RPMI8226 (cell line): Measurements from ENCODE around the gene TAS2R31.
"Not testable (repeated sequence)": the region's sequence is repeated elsewhere in the genome, so short reads cannot be mapped to it uniquely, and the experiment has no call there.

Experiments used
- DNase-seq: peaks from one replicate; pipeline ENCODE4 v3.0.0-alpha.2; 2015

Gene TAS2R31, protein sequence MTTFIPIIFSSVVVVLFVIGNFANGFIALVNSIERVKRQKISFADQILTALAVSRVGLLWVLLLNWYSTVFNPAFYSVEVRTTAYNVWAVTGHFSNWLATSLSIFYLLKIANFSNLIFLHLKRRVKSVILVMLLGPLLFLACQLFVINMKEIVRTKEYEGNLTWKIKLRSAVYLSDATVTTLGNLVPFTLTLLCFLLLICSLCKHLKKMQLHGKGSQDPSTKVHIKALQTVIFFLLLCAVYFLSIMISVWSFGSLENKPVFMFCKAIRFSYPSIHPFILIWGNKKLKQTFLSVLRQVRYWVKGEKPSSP

DNA sequence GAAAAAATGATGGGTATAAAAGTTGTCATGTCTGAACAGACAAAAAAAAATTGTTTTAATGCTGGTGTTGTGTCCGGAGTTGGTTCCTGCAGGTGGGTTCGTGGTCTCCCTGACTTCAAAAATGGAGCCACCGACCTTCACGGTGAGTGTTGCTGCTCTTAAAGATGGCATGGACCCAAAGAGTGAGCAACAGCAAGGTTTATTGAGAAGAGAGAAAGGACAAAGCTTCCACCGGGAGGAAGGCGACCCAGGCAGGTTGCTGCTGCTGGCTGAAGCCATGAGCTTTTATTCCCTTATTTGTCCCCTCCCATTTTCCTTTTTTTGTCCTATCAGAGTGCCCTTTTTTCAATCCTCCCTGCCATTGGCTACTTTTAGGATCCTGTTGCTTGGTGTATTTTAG is at the start of gene TAS2R31:
TAS2R31 (minus strand) TSS at position 101 of the 400 bp plus-strand sequence; CDS start at position 29, 72 bp downstream.
- DNase-seq, result no peak

DNA sequence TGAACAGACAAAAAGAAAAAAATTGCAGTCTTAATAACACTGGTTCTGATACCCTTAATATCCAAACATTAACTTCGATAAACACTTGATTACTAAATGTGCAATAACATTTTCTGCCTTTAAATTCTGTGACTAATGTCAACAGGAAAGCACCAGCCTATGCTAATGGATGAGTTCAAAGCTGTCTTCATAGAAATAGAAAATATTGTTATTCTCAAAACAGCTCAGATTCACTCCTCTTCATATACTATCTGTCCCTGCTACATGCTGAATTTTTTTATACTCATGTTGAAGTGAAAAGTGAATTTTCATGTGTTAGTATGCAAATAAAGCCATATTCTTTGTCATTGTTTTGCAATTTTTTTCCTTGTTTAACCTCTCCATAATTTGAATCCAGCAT is 47.0 kb upstream of the TAS2R31 start:
- DNase-seq, result no peak

DNA sequence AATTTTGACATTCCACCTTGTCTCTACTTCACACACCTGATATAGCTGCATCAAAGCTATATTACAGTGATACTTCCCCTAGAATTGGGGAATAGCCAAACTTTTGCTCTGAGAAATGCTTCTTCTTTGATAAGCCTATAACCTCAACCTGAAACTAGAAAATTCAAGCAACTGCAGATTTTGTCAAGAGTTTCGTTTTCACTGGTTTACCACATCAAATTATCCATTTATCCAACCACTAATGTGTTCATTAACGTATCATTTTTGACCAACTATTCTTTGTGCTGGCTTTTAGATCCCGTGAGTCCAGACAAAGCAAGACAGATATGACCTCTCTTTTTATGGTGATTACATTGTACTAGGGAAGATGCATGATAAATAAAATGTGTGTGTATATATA is 44.4 kb upstream of the TAS2R31 start:
- peak; percentile 6 for DNase-seq

DNA sequence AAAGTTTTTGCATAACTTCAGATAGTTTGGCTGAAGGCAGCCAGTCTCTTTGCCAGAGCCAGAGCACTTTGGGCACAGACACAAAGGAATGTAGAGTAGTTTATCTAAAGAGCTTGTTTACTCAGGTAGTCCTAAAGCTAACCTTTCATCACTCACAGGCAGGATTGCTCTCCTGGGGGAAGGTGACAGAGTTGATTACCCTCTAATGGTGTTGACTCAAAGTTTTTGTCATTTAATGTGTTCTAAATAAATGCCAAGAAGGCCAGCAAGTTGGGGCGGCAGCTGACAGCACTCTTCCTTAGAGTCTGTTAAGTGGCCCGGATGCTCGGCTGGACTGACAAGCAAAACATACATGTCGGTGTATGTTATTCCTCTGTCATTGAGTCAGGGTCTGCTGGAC is 40.2 kb upstream of the TAS2R31 start:
- DNase-seq, result no peak

DNA sequence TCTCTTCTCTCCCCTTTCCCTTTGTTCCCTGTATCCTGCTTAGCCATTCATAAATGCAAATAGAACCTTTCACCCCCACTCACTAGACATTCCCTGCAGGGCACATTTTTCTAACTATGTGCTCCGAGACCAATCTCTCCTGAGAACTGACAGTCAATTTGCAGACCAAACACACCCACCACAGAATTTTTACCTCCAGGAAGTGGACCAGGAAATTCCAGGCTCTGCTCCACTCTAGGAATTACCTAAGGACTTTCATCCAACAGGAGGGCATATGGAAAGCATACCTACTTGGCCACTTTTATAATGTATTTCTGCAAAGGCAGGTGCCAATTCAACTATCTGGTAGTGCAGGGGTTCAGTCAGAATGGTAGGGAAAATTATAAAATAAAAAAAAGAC is 39.8 kb upstream of the TAS2R31 start:
- DNase-seq, result no peak

DNA sequence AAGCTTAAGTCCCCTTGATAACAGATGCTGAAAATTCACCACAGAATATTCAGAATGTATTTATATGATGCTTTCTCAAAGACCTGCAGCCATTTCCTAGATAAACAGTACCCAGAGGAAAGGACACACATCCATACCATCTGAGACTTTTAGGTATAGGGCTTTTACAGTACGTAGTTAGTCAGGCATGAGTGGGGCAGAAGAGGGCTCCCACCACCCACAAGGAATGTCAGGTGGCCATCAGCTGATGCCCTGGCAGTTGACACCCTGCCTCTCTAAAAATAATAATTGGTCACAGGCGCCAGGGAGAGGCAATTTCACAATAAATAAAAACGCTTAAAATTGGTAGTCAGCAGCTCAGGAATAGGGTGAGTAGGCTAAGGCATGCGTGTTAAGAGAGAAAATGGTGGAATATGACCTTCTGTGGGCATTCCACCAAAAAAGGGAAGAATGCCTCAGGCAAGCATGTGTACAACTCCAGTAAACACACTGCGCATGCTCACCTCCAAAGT is 38.7 kb upstream of the TAS2R31 start:
- no peak for DNase-seq

DNA sequence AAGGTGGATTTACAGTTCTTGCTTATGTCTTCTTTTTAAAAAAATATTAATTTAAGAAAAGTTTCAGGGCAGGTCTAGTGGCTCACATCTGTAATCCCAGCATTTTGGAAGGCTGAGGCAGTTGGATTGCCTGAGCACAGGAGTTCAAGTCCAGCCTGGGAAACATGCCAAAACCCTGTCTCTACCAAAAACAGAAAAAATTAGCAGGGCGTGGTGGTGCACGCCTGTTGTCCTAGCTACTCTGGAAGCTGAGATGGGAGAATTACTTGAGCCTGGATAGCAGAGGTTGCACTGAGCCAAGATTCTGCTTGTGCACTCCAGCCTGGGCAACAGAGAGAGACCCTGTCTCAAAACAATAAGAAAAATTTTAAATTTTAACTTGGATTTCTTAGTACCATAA is 36.3 kb upstream of the TAS2R31 start:
- DNase-seq, result peak; percentile 4

DNA sequence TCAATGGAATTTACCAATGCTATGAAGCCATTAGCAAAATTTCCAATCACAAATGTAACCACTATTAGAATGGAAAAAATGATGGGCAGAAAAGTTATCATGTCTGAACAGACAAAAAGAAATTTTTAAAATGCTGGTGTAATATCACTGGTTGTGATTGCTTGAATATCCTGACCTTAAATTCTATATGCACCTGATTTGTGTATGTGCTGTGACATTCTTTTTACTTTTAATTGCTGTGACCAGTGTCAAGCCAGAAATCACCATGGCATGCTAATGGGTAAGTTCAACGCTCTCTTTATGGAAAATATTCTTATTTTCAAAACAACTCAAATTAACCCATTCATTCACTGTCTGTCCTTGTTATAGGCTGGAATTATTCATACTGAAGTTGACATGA is 31.0 kb upstream of the TAS2R31 start, which contains the start of gene TAS2R46:
TAS2R46 (minus strand) TSS at position 101 of the 400 bp plus-strand sequence; CDS start at position 101, 0 bp downstream.
- DNase-seq, result not testable (repeated sequence)

DNA sequence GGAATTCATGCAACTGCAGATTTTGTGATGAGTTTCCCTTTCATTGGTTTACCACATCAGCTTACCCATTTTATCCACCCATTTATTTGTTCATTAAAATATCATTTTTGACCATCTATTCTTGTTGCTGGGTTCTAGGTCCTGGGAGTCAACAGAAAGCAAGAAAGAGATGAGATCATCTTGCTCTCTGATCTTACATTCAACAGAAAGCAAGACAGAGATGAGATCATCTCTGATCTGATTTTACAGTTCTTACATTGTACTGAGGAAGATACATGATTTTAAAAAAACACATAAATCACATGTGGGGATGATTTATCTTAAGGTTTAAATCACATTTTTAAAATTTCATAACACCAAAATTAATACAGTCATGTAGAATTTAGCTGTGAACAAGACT is 28.6 kb upstream of the TAS2R31 start:
- DNase-seq, result no peak

DNA sequence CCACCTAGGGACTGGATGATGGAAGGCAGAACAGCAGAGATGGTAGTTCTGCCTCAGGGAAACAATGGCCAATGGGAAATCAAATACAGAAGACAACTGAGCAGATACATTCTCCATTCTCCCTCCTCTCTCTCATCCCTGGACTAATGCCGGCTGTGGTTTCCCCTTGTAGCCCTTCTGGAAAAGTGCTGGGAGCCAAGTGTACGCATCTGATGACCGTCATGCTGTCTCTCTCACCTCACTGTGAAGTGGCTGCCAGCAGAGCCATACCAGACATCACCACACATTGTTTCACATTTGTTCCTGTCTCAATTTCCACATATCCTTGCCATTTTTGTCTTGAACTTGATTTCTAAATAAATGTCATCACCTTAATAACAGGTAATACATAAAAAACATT is 27.8 kb upstream of the TAS2R31 start:
- DNase-seq, result no peak

DNA sequence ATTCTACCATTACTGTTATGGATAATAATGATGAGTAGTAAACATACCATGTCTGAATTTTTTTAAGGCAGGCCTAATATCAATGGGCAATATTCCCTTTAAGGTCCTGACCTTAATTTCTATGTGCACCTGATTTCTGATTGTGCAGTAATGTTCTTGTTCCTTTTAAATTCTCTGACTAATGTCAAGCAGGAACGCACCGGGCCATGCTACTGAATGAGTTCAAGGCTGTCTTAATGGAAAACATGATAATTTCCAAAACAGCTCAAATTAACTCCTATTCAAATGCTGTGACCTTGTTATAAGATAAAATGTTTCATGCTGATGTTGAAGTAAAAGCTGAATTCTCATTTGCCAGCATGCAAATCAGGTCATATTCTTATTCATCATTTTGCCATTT is 24.1 kb upstream of the TAS2R31 start:
- DNase-seq, result no peak

DNA sequence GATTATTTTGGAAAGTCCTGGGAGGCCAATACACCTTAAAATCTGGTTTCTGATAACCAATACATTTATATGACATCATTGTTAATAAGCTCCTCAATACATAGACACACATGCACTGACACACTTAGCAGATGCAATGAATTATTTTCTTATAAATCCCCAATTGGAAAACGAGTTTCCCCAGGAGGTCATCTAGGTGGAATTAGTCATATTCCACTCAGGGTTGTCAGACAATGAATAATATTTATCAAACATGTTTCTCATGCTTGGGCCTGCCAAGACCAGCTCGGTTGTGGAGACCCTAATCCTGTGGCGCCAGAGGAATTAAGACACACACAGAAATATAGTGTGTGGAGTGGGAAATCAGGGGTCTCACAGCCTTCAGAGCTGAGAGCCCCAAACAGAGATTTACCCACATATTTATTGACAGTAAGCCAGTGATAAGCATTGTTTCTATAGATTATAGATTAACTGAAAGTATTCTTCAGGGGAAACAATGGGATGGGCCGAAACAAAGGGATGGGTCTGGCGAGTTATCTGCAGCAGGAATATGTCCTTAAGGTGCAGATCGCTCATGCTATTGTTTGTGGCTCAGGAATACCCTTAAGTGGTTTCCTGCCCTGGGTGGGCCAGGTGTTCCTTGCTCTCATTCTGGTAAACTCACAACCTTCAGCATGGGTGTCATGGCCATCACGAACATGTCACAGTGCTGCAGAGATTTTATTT is 18.8 kb upstream of the TAS2R31 start:
- DNase-seq, result not testable (repeated sequence)

DNA sequence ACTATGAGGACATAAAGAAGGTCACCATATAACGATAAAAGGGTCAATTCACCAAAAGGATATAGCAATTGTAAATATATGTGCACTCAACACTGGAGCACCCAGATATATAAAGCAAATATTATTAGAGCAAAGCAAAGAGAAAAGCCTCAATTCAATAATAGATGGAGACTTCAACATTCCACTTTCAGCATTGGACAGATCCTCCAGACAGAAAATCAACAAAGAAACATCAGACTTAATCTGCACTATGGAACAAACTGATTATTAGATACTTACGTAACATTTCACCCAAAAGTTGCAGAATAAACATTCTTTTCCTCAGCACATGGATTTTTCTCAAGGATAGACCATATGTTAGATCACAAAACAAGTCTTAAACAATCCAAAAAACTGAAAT is 10.2 kb upstream of the TAS2R31 start:
- not testable (repeated sequence) for DNase-seq

DNA sequence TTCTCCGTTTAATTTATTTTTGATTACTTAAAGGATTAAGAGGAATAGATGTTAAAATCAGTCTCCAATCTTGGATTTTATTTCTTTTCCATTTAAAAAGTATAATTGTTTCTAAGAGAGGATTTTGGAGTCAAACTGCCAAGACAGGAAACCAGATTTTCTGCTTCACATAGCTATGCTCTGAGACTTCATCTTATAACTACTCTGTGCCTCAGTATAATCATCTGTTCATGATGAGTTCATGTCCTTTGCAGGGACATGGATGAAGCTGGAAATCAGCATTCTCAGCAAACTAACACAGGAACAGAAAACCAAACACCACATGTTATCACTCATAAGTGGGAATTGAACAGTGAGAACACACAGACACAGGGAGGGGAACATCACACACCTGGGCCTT is 9.0 kb upstream of the TAS2R31 start:
- DNase-seq, result no peak

DNA sequence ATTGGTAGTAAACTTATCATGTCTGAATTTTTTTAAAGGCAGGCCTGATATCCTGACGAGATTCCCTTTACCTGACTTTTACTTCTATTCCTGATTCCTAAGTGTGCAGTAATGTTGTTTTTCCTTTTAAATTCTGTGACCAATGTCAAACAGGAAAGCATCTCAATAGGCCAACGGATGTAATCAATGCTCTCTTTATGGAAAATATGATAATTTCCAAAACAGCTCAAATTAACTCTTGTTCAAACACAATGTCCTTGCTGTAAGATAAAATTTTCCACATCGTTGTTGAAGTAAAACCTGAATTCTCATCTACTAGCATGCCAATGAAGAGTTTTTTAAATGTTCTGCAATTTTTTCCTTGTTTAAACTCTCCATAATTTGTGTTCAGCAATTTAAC is 8.0 kb upstream of the TAS2R31 start:
- no peak for DNase-seq

DNA sequence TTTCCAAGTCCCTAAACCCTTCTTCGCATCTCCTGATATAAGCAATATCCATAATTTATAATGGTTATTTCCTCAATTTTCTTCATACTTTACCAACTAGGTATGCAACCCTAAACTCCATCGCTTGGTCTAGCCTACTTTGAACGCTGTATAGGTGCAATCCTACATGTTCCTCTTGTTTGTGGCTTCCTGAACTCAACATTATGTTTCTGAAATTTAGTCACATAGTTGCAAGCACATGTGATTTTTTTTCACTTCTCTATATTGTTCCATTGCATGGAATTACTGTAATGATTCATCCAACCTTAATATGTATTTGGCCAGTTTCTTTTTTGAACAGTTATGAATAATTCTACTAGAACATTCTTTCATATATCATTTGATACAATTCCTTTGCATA is 2.8 kb upstream of the TAS2R31 start:
- DNase-seq, result not testable (repeated sequence)

DNA sequence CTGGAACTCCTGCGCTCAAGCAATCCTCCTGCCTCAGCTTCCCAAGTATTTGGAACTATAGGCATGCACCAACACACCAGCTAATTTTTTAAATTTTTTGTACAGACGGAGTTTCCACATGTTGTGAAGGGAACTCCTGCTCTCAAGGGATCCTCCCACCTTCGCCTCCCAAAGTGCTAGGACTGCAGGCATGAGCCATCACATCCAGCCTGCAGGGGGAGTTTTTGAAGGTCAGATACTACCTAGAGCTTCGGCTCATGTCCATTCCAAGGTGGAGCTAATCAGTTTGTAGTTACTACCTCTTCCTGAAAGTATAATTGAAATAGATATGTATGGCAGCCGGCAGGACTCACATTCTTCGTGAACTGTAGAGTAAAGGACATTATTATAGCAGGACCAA is 5.1 kb downstream of the TAS2R31 start:
- no peak for DNase-seq

DNA sequence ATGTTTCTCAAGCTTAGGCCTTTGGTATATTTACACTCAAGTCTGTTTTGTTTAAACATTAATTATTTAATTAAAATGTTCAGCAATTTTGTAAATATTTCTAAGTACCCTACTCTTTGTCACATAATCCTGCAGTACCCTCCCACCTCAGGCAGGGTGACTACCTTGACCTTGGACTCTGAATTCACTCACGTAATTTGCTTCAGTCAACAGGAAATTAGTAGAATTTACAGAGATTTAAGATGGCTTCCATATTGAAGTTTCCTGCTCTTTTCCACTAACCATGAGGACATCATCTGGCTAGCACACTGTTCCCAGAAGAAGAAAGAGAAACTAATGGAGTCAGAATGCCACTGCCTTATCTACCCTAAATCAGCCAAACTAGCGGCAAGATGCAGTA is 7.8 kb downstream of the TAS2R31 start:
- DNase-seq, result no peak

DNA sequence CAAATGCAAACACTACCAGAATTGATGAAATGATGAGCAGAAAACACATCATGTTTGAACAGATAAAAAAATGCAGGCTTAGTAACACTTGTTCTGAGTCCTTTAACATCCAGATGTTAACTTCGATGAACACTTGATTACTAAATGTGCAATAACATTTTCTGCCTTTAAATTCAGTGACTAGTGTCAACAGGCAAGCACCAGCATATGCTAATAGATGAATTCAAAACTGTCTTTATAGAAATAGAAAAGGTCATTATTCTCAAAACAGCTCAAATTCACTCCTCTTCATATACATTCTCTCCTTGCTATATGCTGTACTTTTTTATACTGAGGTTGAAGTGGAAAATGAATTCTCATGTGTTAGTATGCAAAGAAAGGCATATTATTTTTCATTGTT is 8.7 kb downstream of the TAS2R31 start, which contains the start of gene TAS2R19:
TAS2R19 (minus strand) TSS at position 101 of the 400 bp plus-strand sequence; CDS start at position 52, 49 bp downstream.
- no peak for DNase-seq

DNA sequence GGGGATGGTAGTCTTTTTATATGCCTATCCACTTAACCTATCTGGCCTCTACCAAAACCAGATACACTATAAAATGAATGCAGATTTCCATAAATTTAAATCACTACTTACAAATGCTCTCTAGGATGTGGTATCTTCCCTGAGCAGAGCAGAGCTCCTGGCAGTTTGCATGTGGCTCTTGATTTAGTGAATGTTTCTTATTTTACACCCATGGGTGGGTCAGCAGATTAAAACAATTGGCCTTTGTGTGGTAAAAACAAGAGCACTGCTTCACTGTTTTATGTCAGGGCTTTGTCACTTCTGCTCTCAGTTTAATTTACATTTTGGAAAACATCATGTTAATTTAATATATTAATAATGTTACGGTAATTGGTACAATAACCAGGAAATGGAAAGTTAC is 14.3 kb downstream of the TAS2R31 start:
- no peak for DNase-seq

DNA sequence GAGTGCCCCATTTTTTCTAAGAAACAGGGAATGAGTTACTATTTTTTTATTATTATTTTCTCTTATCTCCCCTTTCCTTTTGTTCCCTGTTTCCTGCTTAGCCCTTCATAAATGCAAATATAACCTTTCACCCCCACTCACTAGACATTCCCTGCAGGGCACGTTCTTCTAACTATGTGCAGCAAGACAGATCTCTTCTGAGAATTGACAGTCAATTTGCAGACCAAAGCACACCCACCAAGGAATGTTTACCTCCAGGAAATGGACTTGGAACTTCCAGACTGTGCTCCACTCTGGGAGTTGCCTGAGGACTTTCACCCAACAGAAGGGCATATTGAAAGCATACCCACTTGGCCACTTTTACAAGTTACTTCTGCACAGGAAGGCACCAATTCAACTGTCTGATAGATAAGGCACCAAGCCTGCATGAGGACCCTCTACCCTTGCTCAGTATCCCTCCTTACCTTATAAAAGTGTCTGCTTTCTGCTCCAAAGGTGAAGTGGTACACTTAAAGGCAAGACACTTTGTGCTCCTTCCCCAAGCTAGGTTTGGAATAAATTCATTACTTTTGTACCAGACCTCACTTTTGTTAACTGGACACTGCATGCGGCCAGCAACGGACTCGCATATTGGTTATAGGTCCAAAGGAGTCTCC is 15.3 kb downstream of the TAS2R31 start:
- no peak for DNase-seq

DNA sequence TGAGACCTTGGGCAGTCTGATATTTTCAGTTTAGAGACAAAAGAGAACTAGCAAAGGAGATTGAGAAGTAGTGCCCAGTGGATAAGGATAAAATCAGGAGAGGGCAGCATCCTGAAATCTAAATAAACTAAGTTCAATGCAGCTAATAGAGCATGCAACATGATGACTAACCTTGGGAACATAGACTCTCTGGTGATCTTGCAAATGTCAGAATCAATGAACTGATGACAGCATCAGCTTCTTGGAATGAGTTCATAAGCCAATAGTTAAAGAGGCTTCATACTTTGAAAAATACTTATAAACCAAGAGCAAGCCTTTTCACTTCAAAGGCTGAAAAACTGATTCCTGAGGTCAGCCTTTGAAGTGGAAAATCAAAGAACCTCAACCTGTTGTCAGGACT is 17.0 kb downstream of the TAS2R31 start:
- DNase-seq, result no peak

DNA sequence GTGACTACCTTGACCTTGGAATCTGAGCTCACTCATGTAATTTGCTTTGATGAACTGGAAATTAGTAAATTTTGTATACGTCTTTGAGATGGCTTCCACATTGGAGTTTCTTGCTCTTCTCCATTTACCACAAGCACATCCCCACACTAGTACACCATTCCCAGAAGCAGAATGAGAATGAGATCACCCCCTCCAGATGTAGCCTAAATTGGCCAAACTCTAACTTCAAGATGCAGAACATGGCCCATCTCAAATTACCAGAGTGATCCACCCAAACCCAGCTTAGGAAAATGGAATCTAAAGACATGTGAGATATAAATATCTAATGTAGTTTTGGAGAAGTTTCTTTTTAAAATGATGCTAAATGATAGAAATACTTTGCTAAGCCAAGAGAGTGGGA is 23.6 kb downstream of the TAS2R31 start:
- DNase-seq, result no peak

DNA sequence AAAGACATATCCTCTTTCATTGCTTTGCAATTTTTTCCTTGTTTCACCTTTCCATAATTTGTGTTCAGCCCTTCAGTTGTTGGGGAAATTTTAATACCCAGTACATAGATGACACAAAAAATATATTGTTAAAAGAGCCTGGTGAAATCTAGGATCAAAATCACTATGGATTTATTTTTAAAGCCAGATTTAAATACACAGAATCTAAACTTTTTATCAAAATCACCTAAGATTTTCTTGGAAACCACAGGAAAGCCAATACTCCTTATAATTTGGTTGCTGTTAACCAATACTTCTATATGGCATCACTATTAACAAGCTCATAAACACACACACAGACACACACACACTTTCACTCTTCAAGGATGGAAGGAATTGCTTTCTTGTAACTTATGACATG is 33.0 kb downstream of the TAS2R31 start, which contains the start of gene TAS2R20:
TAS2R20 (minus strand) TSS at position 101 of the 400 bp plus-strand sequence. CDS start 429 bp downstream, outside the sequence.
- no peak for DNase-seq
